IPS-NIHi7 (cell line): Measurements from ENCODE around the gene WIPF1.
A peak's percentile ranks its signal among the peaks of the same experiment; 100 is the strongest.
"Not testable (repeated sequence)": the region's sequence is repeated elsewhere in the genome, so short reads cannot be mapped to it uniquely, and the experiment has no call there.

ENCODE experiments used
- DNase-seq: peaks from one replicate; pipeline ENCODE4 v3.0.0; 2012; ENCODE audit warnings: mixed read lengths; ENCODE audit errors: extremely low spot score

WIPF1 gene

DNA sequence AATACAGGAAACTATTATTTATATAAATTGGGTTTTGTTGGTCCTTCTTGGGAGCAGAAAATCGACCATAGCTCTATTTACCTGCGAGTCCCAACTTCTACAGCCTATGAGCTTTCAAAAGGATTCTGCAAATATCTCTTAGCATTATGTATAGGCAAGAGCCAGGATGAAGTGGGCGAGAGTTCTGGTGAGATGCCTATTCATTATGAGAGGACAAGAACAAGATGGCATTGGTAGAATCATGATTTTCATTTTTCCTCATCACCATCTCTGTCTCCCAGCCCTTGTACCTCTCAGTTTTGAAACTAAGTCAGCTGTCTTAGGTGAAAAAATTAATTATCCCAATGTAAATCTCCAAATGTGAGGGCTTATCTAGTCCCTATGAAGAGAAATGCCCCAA lies 25.0 kb downstream of the WIPF1 start:
- no peak for DNase-seq

DNA sequence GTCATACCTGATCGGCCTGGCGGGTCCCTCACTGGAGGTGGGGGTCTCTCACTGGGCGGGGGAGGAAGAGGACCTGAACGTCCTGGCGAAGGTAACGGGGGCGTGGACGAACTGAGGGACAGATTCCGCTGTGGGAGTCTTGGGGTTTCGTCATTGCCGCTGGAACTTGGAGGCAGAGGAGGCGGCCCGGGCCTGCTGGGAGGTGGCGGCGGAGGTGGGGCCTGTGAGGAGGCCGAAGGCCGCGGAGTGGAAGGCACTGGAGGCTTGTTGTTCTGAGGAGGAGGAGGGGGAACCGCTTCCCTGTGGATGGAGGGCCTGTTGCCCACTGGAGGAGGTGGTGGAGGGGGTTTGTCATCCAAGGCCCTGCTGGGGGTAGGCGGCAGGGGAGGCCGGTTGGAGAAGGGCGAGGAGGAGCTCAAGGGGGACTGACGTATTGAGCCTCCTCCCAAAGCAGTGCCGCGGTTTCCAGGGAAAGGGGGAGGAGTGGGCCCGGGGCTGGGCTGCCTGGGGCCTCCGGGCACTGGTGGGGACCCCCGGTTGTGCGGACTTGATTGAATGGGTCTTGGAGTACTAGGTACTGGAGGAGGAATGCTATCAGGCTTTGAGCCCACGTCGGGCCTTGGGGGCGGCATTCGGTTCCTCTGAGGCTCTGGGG lies 25.8 kb downstream of the WIPF1 start:
- DNase-seq = no peak

DNA sequence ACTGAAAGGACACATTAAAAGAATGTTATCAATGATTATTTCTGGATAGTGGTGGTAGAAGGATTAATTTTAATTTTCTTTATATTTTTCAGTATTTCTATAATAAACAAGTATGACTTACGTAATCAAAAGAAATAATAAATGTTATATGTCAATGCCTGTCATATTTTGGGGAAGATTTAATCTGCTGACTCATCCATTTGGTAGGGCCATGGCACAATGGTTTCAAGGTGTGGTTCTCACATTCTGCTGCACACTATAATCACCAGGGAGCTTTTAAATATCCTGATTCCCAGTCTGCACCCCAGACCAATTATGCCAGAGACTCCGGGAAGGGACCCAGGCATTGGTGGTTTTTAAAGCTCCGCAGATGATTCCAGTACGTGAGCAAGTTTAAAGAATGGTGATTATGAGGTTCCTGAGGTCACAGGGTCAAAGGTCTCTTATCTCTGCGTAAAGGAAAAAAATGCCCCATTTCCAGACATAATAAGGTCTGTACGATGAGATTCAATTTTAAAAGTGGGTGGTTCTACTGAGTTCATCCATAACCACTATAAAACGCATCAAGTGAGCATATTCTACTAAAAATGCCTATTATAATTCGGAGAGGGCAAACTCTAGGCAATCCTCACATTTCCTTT lies 27.2 kb downstream of the WIPF1 start:
- no peak for DNase-seq

DNA sequence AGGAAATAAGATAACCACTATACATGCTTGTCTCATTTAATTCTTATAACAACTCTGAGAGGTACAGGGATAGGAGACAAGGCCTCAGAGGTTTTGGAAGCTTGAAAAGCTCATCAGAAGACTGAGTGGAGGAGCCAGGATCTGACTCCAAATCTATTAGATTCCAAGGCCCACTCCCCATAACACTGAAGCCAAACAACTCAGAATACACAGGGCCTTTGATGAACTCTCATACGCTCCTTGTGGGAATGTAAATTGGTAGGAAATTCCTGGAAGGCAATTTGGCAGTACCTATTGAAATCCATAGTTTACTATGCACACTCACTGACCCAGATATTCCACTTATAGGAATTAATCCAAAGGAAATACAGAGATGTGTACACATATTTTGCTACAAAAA lies 27.9 kb downstream of the WIPF1 start:
- no peak for DNase-seq

DNA sequence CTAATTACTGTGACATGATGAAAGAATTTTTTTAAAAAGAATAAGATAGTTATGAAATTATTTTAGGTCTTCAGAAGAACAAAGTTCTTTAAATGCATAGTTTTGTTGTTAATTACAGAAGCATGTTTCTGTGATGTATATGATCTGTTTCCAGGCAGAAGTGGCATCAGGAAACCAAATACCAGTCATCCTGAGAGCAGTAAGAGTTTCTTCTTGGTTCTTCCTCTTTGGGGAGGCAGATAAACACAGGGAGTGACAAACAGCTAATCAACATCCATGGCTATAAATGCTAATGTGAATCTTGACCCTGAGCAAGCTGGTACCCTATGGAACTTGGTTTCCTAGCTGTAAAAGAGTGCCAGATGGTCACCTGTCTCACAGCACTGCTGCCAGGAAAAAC lies 29.2 kb downstream of the WIPF1 start:
- no peak for DNase-seq

DNA sequence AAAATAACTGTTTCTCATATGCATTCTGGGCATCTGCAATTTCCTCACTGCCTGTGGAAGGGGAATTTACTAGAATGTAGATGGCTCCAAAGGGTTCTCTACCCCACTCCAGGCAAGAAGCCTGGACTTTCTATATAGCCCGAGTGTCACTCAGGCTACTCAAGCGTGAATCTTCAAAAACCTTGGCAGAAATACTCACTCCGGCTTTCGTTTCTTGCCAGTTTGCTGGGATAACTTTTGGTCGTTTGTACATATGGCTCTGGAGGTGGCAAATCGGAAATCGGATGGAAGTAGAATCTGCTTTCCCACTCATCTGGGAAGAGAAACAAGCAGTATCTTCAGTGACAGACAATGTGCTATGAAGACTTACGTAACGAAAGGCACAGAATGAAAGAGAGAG lies 30.7 kb downstream of the WIPF1 start:
- DNase-seq = no peak

DNA sequence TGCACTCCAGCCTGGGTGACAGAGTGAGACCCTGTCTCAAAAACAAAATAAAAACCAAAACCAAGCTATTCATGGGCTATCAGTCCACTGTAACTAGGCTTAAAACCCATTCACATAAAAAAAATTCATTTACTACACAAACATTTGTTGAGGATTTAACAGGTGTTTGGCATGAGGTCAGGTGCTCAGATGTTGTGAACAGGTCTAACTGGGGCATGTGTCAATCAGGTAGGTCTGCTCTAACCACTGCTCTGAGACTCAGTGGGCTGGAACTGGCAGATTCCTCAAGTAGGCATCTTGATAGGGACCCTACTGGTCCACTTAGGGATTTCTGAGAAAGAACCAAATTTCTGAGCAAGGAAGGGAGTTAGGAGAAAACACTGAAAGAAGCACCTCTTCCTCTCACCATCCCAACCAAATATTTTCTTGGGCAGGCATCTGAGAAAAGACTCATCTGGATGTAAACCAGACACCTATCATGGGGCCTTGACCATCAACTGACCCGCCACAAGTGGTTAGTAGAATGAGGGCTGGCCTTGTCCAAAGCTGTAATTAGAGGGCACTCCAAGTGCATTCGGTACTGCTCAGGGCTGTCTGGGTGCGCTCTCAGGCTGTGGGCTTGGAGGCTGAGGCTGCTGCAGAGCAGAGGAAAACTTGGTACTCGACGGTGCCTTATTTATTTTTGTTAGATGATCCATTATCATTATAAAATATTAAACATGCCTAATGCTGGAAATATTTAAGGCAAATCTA lies 33.9 kb downstream of the WIPF1 start:
- DNase-seq = no peak

DNA sequence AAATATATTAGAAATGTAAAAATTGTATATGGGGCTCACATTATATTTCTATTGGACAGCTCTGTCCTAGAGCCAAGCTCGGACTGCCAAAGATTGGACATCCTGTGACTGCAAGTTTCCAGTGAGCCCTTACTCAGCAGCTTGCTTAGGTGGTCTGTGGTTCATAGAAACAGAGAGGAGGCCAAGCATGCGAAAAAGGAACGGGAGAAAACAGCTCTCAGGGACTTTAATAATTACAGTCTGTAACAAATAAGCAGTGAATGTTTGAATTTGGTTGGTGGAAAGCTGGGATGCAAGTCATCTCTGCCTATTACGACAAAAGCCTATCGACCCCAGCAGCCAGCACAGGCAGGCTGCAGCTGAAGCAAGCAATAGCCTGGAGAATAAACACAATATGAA lies 35.6 kb downstream of the WIPF1 start:
- DNase-seq = no peak

DNA sequence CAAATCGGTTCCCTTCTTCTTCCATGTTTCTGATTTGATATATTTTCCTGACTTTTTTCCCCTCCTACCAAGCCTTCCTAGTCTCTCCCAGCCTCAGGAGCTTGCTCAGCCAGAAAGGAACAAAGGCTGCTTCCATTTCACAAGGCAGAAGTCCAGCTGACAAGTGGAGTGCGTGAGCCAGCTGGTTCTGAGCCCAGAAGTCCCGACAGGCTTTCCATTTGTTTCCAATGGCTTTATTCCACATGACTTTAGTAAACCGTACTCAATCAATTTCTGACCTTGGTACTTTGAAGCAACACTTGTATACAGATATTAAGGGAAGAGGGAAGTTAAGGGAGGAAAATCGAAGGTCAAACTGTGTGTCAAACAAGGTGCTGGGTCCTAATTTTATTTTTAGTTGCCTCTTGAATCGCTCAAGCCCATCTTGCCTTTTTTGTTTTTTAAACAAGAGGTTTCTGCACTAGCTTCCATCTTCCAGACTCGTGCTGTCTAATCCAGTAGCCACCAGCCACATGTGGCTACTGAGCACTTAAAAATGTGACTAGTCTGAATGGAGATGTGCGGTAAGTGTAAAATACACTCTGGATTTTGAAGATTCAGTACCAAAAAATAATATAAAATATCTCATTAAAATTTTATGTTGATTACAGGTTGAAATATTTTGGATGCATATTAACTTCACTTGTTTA lies 36.2 kb downstream of the WIPF1 start:
- no peak for DNase-seq

DNA sequence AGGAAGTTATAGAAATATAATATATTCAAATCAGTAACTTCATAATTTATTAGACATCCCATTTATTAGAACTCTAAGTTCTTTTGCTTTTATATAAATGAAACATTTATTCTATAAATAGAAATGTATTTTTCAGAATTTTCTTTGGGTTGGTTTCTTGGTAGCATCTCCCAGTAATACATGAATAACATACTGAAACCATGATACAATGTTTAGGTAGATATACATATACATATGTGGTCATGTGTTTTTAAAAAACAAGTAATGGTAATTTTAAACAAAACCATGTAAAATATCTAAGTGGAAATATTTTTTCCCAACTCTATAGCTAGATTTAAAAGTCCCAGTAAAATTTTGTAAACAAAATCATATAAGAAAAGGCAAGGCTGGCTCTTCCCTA lies 36.9 kb downstream of the WIPF1 start:
- no peak for DNase-seq

DNA sequence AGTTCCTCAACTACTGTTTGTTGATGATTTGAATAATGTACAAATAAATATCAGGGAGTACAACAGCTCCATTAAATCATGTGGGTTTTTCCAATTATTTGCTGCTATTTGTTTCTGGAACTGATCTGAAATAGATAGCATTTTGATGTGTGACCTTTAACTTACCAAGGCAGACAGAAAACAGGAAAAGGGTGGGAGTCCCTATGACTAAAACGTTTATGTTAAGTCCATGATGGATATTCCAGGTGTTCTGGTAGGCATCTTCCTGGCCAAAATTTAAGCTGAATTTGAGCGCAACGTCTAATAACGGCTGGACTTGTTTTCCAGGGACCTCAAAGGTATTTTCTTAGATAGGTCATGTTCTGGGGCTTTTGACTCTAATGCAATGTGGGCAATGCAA lies 41.6 kb downstream of the WIPF1 start:
- DNase-seq = no peak

DNA sequence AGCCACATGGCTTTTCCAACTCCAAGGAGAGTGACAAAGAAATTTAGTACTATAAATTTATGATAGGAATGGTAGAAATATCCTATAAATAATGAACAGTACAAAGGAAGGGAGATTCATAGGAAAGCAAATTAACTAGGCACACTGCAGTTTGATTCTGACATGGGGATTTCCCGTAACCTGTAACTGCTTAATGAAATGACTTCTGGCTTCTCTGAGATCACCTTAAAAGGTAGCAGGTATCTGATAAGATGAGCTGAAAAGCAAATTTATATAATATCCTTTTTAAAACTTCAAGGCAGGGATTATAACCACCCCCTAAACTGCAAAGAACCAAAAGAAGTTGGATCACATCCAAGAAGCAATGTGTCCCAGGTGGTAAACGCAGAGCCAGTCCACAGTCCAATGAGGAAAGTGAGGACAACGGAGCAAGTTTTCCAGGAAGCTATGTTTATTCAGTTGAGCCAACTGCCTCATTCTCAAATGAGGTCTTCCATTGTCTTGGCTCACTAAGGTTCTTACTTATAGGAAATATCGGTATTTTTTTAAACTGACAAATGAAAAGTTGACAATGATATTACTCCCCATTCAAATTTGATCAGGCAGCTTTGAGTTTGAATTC lies 43.0 kb downstream of the WIPF1 start:
- no peak for DNase-seq

DNA sequence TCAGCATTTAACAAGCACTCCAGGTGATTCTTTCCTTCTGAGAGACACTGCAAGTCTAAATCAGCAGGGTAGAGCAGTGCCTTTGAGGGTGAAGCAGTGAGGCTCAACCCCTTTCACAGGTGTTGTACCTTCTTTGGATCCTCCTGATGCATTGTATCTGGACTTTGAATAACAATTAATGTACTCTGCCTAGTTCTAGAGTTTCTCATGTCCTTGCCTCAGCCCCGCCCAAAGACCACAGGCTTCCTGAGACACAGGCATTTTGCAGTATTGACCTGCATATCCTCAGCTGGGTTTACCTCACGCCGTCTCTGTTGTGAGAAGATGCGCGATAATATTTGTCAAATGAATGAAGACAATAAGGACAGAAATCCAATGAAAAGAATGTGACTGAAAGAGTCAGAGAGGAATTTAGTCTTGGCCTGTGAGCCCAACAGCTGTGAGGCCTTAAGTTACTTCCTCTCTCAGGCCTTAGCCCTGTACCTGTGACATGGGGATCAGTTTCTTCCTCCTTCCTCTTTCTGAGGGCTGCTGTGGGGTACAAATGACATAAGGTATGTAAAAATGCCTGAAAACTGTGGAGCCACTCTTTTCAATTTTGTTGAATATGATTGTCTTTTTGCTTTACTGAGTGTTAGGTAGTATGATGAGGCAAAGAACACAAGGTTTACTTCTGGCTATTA lies 43.7 kb downstream of the WIPF1 start:
- DNase-seq = no peak

DNA sequence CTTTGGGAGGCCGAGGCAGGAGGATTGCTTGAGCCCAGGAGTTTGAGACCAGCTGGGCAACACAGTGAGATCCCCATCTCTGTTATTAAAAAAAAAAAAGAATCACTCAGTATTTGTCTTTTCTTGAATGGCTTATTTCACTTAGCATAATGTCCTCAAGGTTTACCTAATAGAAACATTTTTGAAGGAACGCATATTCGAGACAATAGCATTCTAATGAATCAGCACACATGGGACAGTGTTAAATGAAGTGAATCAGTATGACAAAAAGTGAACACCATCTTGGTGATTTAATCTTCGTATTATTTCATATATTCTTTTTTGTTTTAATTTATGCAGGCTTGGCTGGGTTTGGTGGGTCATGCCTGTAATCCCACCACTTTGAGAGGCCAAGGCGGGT lies 44.7 kb downstream of the WIPF1 start:
- no peak for DNase-seq

DNA sequence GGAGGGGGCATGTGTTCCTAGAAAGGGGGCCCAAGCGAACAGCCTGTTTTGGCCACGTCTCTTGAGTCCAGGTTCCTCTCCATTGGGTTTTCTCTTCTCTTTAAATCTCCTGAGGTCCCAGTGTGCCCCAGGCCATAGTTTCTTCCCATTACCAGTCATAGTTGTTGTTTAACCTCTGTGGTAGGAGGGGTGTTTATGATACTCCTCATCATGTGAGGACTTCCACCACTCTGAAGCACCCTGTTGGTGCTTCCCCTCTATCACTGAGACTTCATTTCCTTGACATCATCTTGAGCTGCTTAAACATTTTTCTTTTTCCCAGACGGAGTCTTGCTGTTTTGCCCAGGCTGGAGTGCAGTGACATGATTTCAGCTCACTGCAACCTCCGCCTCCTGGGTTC lies 45.9 kb downstream of the WIPF1 start:
- DNase-seq = no peak

DNA sequence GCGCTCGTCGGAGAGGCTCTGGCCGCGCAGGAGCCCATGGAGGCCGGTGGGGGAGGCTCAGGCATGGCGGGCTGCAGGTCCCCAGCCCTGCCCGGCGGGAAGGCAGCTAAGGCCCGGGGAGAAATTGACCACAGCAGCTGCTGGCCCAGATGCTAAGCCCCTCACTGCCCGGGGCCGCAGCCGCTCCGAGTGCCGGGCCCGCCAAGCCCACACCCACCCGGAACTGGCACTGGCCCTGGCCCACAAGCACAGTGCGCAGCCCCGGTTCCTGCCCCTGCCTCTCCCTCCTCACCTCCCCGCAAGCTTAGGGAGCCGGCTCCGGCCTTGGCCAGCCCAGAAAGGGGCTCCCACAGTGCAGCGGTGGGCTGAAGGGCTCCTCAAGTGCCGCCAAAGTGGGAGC lies 49.0 kb downstream of the WIPF1 start:
- DNase-seq = not testable (repeated sequence)

DNA sequence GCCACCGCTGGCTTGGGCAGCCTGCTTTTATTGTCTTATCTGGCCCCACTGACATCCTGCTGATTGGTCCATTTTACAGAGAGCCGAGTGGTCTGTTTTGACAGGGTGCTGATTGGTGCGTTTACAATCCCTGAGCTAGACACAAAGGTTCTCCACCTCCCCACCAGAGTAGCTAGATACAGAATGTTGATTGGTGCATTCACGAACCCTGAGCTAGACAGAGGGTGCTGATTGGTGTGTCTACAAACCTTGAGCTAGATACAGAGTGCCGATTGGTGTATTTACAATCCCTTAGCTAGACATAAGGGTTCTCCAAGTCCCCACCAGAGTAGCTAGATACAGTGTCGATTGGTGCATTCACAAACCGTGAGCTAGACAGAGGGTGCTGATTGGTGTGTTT lies 49.6 kb downstream of the WIPF1 start:
- not testable (repeated sequence) for DNase-seq

DNA sequence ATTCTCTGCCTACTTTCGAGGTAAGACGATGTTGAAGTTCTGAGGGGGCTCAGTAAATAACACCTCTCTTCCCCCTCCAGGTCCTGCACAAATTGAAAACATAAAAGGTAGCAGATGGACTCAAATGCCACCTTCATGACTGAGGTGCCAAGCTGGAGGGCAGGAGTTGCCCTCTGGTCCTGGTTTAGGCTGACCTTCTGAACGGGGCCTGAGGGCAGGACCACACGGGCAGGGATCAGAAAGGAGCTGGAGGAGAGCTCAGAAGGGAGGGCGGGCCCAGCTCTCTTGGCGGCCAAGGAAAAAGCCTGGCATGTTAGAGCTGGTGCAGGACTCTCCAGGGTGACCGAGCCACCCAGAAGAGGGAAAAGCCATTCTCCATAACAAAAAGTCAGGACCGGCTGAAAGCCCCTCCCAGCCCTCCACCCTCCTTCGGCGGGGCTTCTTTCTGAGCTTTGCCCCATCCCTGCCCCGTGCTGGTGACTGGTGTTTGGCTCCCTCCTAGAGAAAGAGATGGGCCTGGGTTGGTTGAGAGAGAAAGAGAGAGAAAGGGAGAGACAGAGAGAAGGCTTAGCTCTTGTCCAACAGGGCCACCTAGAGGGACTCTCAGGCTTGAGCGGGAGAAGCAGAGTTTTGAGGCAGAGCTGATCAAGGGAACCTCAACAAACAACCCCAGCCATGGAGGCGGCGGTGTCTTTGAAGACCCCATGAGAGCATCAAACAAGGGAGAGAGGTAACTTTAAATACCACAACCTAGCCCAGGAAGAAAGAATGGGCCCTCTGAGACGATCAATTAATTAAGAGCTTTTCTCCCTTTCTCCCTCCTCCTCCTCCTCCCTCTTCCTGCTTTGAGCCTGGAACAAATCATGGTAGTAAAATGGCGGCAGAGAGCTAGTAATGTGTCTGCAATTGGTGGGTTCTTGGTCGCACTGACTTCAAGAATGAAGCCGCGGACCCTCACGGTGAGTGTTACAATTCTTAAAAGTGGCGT lies 50.8 kb downstream of the WIPF1 start:
- DNase-seq = peak; percentile 80

DNA sequence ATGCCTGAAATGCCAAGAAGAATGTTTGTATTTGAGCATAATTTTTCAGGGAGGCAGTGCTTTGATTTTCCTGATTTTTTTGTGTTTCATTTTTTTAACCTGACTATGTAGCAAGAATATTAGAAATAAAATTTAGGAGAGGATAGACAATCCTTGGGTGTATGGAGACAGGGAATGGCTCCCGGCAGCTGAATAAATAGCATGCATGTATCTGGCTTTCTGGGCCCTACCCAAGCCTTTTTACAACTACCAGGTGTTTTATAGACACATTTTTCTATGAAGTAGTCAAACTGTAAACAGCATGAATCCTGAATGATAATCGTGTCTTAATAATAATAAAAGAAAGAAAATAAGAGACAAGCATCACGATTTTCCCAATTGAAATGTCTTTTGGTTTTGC lies 52.4 kb downstream of the WIPF1 start:
- no peak for DNase-seq

DNA sequence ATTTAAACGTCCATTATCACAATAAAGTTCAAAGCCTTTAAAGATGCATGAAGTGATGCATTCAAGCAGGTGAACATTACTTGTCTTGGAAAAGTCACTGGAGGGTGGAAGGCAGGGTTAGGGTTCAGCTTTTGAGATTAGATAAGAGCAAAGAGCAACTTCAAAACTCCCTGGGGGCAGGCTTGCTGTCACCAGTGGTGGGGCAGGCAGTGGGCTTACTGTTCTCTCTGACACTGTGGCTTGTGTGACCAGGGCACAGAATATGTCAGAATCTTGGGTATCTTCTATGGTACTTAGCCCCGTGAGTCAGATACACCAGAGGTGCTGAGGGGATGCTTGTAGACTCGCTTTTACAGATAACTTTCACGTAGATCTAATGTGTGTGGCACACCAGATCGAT lies 52.8 kb downstream of the WIPF1 start:
- no peak for DNase-seq
